Right hindlimb (tissue), 1 donor: ENCODE data around the gene BZW1.

ENCODE experiments used
- DNase-seq: peaks from one replicate; pipeline ENCODE4 v3.0.0-alpha.2; 2018

The BZW1 gene

GRCh38 chr2:200843993-200844948 is 32.6 kb downstream of the BZW1 start:
- no peak for DNase-seq

- no peak for DNase-seq
These were observed 33.5 kb downstream of the BZW1 start for GRCh38 chr2:200845194-200845593.

GRCh38 chr2:200845669-200846325 is 34.1 kb downstream of the BZW1 start:
- no peak for DNase-seq

GRCh38 chr2:200847269-200847668 is 35.6 kb downstream of the BZW1 start:
- no peak for DNase-seq

GRCh38 chr2:200847939-200848338 is 36.2 kb downstream of the BZW1 start:
- DNase-seq, result no peak

- no peak for DNase-seq
These were observed 39.0 kb downstream of the BZW1 start for GRCh38 chr2:200850512-200851256.

GRCh38 chr2:200851398-200852248 is 39.9 kb downstream of the BZW1 start:
- no peak for DNase-seq

- DNase-seq, result no peak
These were observed 40.9 kb downstream of the BZW1 start for GRCh38 chr2:200852605-200853004.

- no peak for DNase-seq
These were observed 45.1 kb downstream of the BZW1 start for GRCh38 chr2:200856806-200857205.

- DNase-seq, result no peak
These were observed 48.5 kb downstream of the BZW1 start for GRCh38 chr2:200860092-200860795.

- no peak for DNase-seq
These were observed 50.0 kb downstream of the BZW1 start for GRCh38 chr2:200861617-200862155.

GRCh38 chr2:200862532-200863000 is 50.9 kb downstream of the BZW1 start:
- peak; percentile 34 for DNase-seq

GRCh38 chr2:200863782-200864175 is 52.1 kb downstream of the BZW1 start:
- no peak for DNase-seq

GRCh38 chr2:200864176-200865034 is 52.7 kb downstream of the BZW1 start, which contains the start of gene CLK1:
CLK1 (minus strand) TSS chr2:200864658; CDS start chr2:200861862, 2,796 bp downstream.
- peak; percentile 98 for DNase-seq

- DNase-seq, result no peak
These were observed 57.3 kb downstream of the BZW1 start for GRCh38 chr2:200869014-200869413.

GRCh38 chr2:200871151-200871550 is 59.4 kb downstream of the BZW1 start:
- DNase-seq, result no peak

- no peak for DNase-seq
These were observed 61.9 kb downstream of the BZW1 start for GRCh38 chr2:200873560-200873959.
